GM19193 (cell line): Measurements from ENCODE around the gene IQCE.

Experiments
- POLR2A ChIP-seq: IDR thresholded peaks from 4 replicates; pipeline ENCODE4 v1.6.1; 2011; ENCODE audit not compliant: insufficient read depth, insufficient read length; ENCODE audit errors: extremely low read depth

Gene IQCE

GRCh38 chr7:2598154-2598823 is 39.5 kb downstream of the IQCE start:
- no peak for TF ChIP-seq POLR2A

- no peak for TF ChIP-seq POLR2A
Measured at GRCh38 chr7:2601065-2601464, 42.3 kb downstream of the IQCE start.

- no peak for TF ChIP-seq POLR2A
Measured at GRCh38 chr7:2601907-2602306, 43.1 kb downstream of the IQCE start.

- TF ChIP-seq POLR2A = no peak
Measured at GRCh38 chr7:2602406-2603043, 43.7 kb downstream of the IQCE start.

- TF ChIP-seq POLR2A = no peak
Measured at GRCh38 chr7:2603044-2603965, 44.5 kb downstream of the IQCE start.

DNA sequence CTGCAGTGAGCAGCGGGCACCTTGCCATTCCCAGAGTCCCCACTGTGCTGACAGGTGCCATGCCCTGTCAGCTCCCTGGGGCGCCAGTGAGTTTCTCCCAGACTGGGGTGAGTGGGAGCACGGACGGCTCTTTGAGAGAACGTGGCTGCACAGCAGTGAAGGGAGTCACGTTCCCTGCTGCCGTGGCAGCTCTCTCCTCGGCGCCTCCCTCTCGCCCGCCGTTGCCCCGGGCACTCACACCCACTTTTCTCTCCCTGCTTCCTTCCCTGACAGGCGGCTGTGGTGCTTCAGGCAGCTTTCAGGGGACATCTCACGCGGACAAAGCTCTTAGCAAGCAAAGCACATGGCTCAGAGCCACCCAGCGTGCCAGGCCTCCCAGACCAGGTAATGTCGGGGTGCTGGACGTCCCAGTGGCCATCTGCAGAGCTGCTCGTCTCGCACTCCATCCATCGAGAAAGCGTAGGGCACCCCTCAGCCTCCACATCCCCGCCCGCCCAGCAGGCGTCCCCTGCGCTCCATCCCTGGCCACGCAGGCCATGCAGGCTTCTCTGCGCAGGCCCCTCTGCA is 45.9 kb downstream of the IQCE start:
- no peak for TF ChIP-seq POLR2A

- no peak for TF ChIP-seq POLR2A
Measured at GRCh38 chr7:2605608-2606538, 47.1 kb downstream of the IQCE start.

GRCh38 chr7:2606539-2606936 is 47.8 kb downstream of the IQCE start:
- TF ChIP-seq POLR2A = no peak

- TF ChIP-seq POLR2A = no peak
Measured at GRCh38 chr7:2607122-2607922, 48.5 kb downstream of the IQCE start.

DNA sequence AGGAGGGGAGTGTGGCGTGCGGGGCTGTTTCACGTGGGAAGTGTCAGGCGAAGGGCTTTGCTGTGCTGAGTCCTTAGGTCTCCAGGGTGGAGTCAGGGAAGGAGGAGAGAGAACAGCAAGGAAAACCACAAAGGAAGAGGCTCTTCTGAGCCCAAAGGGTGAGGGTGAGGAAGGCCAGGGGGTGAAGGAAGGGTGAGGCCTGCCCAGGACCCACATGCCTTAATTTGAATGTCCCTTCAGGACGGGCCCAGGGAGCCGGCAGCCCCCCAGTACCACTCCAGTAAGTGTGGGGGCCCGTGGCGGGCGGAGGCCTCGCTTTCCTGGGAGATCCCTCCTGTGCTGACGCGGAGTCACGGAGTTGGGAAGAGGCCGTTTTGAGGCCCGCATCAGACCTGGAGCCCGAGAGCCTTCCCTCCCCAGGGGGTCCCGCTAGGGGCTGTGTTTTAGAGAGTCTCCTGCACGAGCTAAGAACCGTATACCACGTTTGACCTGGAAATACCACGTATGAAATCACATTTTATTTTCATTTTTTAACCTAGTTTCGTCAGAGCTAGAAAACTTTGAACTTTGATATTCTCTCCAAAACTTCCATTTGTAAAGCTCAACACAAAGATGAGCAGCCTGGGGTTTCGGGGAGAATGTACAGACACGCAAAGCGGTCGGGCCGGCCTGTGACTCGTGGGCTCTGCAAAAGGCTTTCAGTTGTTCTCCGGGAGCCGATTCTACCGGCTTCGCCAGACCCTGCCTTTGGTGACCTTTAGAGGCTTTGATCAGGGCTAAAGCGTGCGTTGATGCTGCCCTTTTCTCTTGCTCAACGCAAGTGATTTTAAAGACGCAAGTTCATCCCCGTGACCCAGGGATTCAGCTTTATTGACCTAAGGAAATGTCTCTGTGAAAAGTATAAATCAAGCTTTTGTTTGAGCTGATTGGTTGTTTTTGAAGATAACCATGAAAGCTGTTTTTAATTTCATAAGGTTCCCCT is 49.4 kb downstream of the IQCE start:
- TF ChIP-seq POLR2A = no peak

DNA sequence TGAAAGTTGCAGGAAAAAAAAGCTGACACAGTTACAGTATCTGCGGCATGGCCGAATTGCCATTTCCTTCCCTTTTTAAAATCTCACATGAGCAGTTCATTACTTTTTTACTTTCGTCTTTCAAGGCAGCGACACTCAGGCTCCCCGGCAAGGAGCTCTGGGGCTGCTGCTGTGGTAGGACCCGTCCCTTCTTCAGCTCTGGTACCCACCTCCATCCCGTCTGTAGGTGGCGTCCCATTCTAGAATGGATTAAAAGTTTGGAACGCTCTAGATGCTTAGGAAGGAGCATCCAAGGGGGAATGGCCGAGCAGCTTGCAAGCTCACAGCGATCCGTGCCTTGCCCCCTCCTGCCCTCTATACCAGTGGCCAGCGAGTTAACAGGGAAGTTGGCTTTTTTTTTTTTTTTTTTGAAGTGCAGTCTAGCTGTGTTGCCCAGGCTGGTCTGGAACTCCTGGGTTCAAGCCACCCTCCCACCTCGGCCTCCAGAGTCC is 50.2 kb downstream of the IQCE start:
- TF ChIP-seq POLR2A = no peak

GRCh38 chr7:2610466-2610865 is 51.7 kb downstream of the IQCE start:
- no peak for TF ChIP-seq POLR2A

DNA sequence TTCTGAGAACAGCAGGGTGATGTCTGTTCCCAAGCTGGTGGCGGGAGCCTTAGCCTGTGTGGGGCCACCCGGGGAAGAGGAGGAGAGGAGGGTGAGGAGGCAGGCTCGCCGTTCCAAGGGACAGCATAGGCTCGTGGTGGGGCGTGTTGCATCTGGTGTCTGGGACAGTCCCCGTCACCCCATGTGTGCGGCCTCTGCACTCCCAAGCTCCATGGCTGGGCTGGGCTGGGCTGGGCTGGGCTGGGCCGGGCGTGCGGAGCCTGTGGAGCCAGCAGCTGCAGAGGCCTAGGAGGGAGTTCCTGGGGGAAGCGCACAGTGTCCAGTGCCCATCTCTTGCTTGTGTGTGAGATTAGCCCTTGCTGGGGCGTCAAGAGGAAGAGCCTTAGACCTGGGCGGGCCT is 52.1 kb downstream of the IQCE start:
- TF ChIP-seq POLR2A = no peak

DNA sequence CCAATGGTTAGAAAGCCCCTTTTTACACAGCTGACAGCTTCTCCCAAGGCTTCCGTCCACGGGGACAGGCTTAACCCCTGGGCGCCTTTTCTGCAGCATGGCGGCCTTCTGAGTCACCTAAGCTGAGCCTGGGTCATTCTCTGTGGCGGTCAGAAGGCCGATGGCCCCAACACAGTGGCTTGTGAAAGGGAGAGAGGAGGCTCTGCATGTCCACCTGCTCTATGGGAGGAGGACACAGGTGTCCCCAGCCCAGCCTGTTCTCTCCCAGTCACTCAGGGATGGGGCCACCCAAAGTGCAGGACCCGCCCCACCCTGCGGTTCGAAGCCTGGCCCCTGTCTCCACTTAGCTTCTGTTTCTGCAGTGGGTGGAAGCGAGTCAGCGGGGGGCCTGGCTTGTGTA is 52.6 kb downstream of the IQCE start:
- TF ChIP-seq POLR2A = no peak
